ENCODE results near the gene VSNL1.

DNA sequence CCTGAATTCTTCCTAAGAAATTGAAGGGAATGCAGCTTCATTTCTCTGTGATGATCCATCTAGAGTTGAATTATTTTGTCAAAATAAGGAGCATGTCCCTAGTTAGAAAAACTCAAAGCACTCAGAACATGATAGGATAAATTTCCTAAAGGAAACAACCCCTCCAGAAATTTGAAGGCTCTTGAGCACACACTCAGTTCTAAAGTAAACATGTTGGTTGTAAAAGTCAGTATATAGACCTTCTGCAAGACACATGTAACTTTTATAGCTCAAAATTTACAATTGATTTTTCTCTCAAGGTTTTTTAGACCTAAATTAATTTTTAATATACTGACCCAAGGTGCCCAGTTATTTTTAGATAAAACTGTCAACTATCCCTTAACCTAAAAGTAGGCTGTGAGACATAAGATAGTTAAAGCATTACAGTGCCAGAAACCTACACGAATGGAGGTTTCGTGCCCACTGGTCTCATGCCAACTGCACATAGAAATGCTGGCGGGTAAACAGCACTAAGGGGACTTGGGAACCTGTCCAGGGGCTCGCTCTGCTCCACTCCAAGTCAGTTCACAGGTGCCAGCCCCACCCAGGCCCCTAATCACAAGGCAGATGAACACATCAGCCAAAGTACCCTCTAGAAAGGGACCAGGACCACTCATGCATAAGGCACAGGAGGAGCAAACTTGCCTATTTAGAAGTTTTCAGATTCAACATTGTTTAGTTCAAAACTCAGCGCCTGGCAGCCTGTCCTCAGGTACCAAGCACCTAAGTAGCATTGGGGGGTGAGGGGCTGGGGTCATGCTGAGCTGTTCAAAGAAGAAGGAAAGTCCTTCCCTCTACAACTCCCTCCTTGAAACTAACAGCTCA is 106.6 kb downstream of the VSNL1 start:
- TF ChIP-seq, protein P1, sequence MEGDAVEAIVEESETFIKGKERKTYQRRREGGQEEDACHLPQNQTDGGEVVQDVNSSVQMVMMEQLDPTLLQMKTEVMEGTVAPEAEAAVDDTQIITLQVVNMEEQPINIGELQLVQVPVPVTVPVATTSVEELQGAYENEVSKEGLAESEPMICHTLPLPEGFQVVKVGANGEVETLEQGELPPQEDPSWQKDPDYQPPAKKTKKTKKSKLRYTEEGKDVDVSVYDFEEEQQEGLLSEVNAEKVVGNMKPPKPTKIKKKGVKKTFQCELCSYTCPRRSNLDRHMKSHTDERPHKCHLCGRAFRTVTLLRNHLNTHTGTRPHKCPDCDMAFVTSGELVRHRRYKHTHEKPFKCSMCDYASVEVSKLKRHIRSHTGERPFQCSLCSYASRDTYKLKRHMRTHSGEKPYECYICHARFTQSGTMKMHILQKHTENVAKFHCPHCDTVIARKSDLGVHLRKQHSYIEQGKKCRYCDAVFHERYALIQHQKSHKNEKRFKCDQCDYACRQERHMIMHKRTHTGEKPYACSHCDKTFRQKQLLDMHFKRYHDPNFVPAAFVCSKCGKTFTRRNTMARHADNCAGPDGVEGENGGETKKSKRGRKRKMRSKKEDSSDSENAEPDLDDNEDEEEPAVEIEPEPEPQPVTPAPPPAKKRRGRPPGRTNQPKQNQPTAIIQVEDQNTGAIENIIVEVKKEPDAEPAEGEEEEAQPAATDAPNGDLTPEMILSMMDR (IDR thresholded peaks at IDR 0.05; ENCODE audit: insufficient read depth, low read length, poor library complexity, severe bottlenecking), result no peak
- no peak for TF ChIP-seq EZH2phosphoT487 (conservative IDR thresholded peaks at IDR 0.05; ENCODE audit: low read length)
